OCI-LY7 (cell line): Measurements from ENCODE around the gene MIA2. TPM values are rescaled to one million over a fixed set of nuclear protein-coding genes. Genes with fewer than 3 reads are reported as not detected.
A peak's percentile ranks its signal among the peaks of the same experiment; 100 is the strongest.

Experiments used
- BruUV-seq: library from RNA; stranded (reverse); fragments of 400-500 nt; replicated peaks from 2 replicates; lab custom pipeline; 2021; lab: Mats Ljungman, UMichigan
- CTCF ChIA-PET: fragments of 300-600 bp; sonication (Branson Sonifier 250); formaldehyde crosslinking; loops from one replicate; lab custom pipeline; 2022; ENCODE audit warnings: antibody characterized with exemption; ENCODE audit not compliant: unreplicated experiment; lab: Charles Lee
- POLR2A ChIA-PET: fragments of 300-600 bp; sonication (Branson Sonifier 250); formaldehyde crosslinking; loops from one replicate; lab custom pipeline; 2022; ENCODE audit warnings: antibody characterized with exemption; lab: Charles Lee
- DNase-seq: peaks from one replicate; pipeline ENCODE4 v3.0.0-alpha.2; 2015; ENCODE audit warnings: low spot score
- H2AFZ ChIP-seq: fragments of 200-600 bp; sonication (generic), shearing (Covaris generic); 2 replicates; pipeline ENCODE4 v1.6.1; 2014; ENCODE audit warnings: mild to moderate bottlenecking, antibody characterized with exemption, low read length, moderate library complexity
- H3K27ac ChIP-seq: fragments of 200-600 bp; sonication (generic); 2 replicates; pipeline ENCODE4 v1.5.1; 2014; ENCODE audit warnings: mixed run types, low read depth, mild to moderate bottlenecking, moderate library complexity, low read length, inconsistent platforms; ENCODE audit not compliant: poor library complexity, severe bottlenecking
- H3K36me3 ChIP-seq: fragments of 200-600 bp; sonication (generic); 2 replicates; pipeline ENCODE4 v1.6.1; 2014; ENCODE audit warnings: mild to moderate bottlenecking, antibody characterized with exemption, low read length, moderate library complexity, mixed read lengths; ENCODE audit not compliant: insufficient read depth
- H3K4me1 ChIP-seq: fragments of 200-600 bp; sonication (generic); 2 replicates; pipeline ENCODE4 v1.5.1; 2014; ENCODE audit warnings: mild to moderate bottlenecking, low read length; ENCODE audit not compliant: insufficient read depth, poor library complexity, severe bottlenecking
- H3K4me2 ChIP-seq: fragments of 200-600 bp; sonication (generic); 2 replicates; pipeline ENCODE4 v1.6.1; 2014; ENCODE audit warnings: mild to moderate bottlenecking, low read length
- H3K4me3 ChIP-seq: fragments of 200-600 bp; sonication (generic); 2 replicates; pipeline ENCODE4 v1.5.1; 2014; ENCODE audit warnings: mild to moderate bottlenecking, low read depth, low read length; ENCODE audit not compliant: poor library complexity, severe bottlenecking
- H3K79me2 ChIP-seq: fragments of 200-600 bp; sonication (generic); 2 replicates; pipeline ENCODE4 v1.6.1; 2016; ENCODE audit warnings: low read depth, mild to moderate bottlenecking, low read length, moderate library complexity, mixed read lengths; ENCODE audit not compliant: insufficient read depth
- H3K9me2 ChIP-seq: fragments of 200-600 bp; sonication (generic); 2 replicates; pipeline ENCODE4 v1.6.1; 2016; ENCODE audit warnings: mild to moderate bottlenecking, low read length, mixed read lengths; ENCODE audit not compliant: insufficient read depth
- H3K9me3 ChIP-seq: fragments of 200-600 bp; sonication (generic); 2 replicates; pipeline ENCODE4 v1.6.1; 2014; ENCODE audit warnings: mild to moderate bottlenecking, mixed run types, low read length, mixed read lengths
- H4K20me1 ChIP-seq: fragments of 200-600 bp; sonication (generic); 2 replicates; pipeline ENCODE4 v1.6.1; 2014; ENCODE audit warnings: mild to moderate bottlenecking, antibody characterized with exemption, low read length, moderate library complexity, mixed read lengths; ENCODE audit not compliant: insufficient read depth
- CTCF ChIP-seq: fragments of 200-600 bp; sonication (generic); conservative IDR thresholded peaks from 2 replicates; pipeline ENCODE4 v1.5.1; 2014; ENCODE audit warnings: mild to moderate bottlenecking, antibody characterized with exemption, low read length, moderate library complexity, mixed read lengths
- EZH2phosphoT487 ChIP-seq: fragments of 200-600 bp; sonication (generic); IDR thresholded peaks from 2 replicates; pipeline ENCODE4 v1.6.1; 2018; ENCODE audit warnings: low read depth, borderline replicate concordance, mild to moderate bottlenecking, mixed run types, antibody characterized with exemption, low read length, moderate library complexity, mixed read lengths
- intact Hi-C: fragments of 100-400 bp; cut with micrococcal nuclease; formaldehyde crosslinking; loops from one replicate; pipeline ENCODE4 v1.10.0; 2022; ENCODE audit not compliant: unreplicated experiment
- total RNA-seq, 2 experiments: library from RNA; depleted of rRNA in 1 of 2; stranded (reverse); fragments of >200 nt in 1 of 2; shearing (Covaris generic) in 1 of 2; gene quantifications; 2 replicates each; pipeline ENCODE4 v1.2.3, GENCODE V29; 2014 to 2022

MIA2 gene
- total RNA-seq, 2 experiments from 2014 or later: 20.2 to 28.3 TPM

GRCh38 chr14:39228044-39228443 is 5.7 kb upstream of the MIA2 start:
- Histone ChIP-seq H3K4me1 (no peaks in the 10 kb centered on the region), H3K79me2 (no peaks in the 10 kb centered on the region), H3K9me3 (no peaks in the 10 kb centered on the region), H2AFZ (no peak overlapping the region), H3K9me2 (no peaks in the 10 kb centered on the region), H3K27ac (no peak overlapping the region), H3K36me3 (no peaks in the 10 kb centered on the region), H3K4me3 (no peak overlapping the region), H4K20me1 (no peaks in the 10 kb centered on the region), H3K4me2 (no peak overlapping the region)
- ChIA-PET CTCF (no interaction called here), POLR2A (no interaction called here)
- BruUV-seq: no TSS peak
- intact Hi-C loops: no loop called here
- DNase-seq: no peak
- TF ChIP-seq EZH2phosphoT487 (no peak), CTCF (no peak)

GRCh38 chr14:39228509-39229221 is 5.0 kb upstream of the MIA2 start:
- H4K20me1 ChIP-seq: no peaks in the 10 kb centered on the region
- BruUV-seq: no TSS peak
- H3K9me2 ChIP-seq: no peaks in the 10 kb centered on the region
- intact Hi-C loops: no loop called here
- H3K9me3 ChIP-seq: no peaks in the 10 kb centered on the region
- no peaks in the 10 kb centered on the region for H3K36me3 ChIP-seq
- H3K79me2 ChIP-seq: no peaks in the 10 kb centered on the region
- no peak overlapping the region for H3K4me3 ChIP-seq
- ChIA-PET POLR2A (interaction anchor here (0.6 to 0.8 kb wide), 2 partner anchors 10 to 195 kb away, joined by 3 to 5 read pairs; no protein-coding TSS in a partner anchor), CTCF (no interaction called here)
- no peak for DNase-seq
- H2AFZ ChIP-seq: 0 out of 2 replicates have a peak overlapping the region, but pooled peaks have one; percentile 12
- no peak overlapping the region for H3K27ac ChIP-seq
- H3K4me2 ChIP-seq: no peak overlapping the region
- TF ChIP-seq CTCF: no peak
- no peak for TF ChIP-seq EZH2phosphoT487
- no peaks in the 10 kb centered on the region for H3K4me1 ChIP-seq

GRCh38 chr14:39229222-39229543 is 4.5 kb upstream of the MIA2 start:
- BruUV-seq: no TSS peak
- ChIA-PET CTCF (no interaction called here), POLR2A (interaction anchor here (0.6 to 0.8 kb wide), 2 partner anchors 9 to 195 kb away, joined by 3 to 5 read pairs; no protein-coding TSS in a partner anchor)
- Histone ChIP-seq H3K27ac (no peak overlapping the region), H3K4me2 (no peak overlapping the region), H3K36me3 (no peaks in the 10 kb centered on the region), H3K9me3 (no peaks in the 10 kb centered on the region), H4K20me1 (no peaks in the 10 kb centered on the region), H3K4me1 (no peaks in the 10 kb centered on the region), H3K79me2 (no peaks in the 10 kb centered on the region), H3K9me2 (no peaks in the 10 kb centered on the region), H3K4me3 (no peak overlapping the region), H2AFZ (0 out of 2 replicates have a peak overlapping the region, but pooled peaks have one; percentile 12)
- peak; percentile 2 for DNase-seq
- TF ChIP-seq CTCF (no peak), EZH2phosphoT487 (no peak)
- intact Hi-C loops: no loop called here
